Keratinocyte (primary cell): ENCODE results near the gene SLC44A3.

Source experiments
- CTCF ChIP-seq, 3 experiments: IDR thresholded peaks in 1 of 3; conservative IDR thresholded peaks in 1 of 3; optimal IDR thresholded peaks in 1 of 3; 2 replicates in 2 of 3; 3 replicates in 1 of 3; pipeline versions ENCODE3 to v1.5.1; 2011; ENCODE audit warnings: low read length in 3 of 3, mild to moderate bottlenecking in 3 of 3, moderate library complexity in 2 of 3, control low read depth in 1 of 3, inconsistent platforms in 1 of 3; ENCODE audit not compliant: insufficient read depth in 2 of 3; ENCODE audit errors: extremely low read depth in 1 of 3
- EZH2 ChIP-seq: IDR thresholded peaks from one replicate; pipeline ENCODE4 v1.6.1; 2012; ENCODE audit warnings: inconsistent platforms, mild to moderate bottlenecking, low read length, moderate library complexity

- TF ChIP-seq CTCF (optimal IDR thresholded peaks at IDR 0.05 in 1 of 3, IDR thresholded peaks at IDR 0.05 in 1 of 3, conservative IDR thresholded peaks at IDR 0.05 in 1 of 3; ENCODE audit: extremely low read depth in 1 of 3, insufficient read depth in 2 of 3, low read length in 3 of 3) (no peak), EZH2 (no peak)
These were observed 117.7 kb downstream of the SLC44A3 start for GRCh38 chr1:94937820-94938219.
